Rectal smooth muscle tissue (tissue), 1 donor: Measurements from ENCODE around the gene AGBL4.

Experiments used
- H3K27ac ChIP-seq: one replicate; pipeline ENCODE4 v1.7.0; 2013; ENCODE audit warnings: low read depth, low read length, inconsistent platforms
- H3K27me3 ChIP-seq: one replicate; pipeline ENCODE4 v1.7.0; 2013; ENCODE audit warnings: low read length; ENCODE audit not compliant: control insufficient read depth, insufficient read depth
- H3K36me3 ChIP-seq: one replicate; pipeline ENCODE4 v1.7.0; 2013; ENCODE audit warnings: low read length; ENCODE audit not compliant: control insufficient read depth, insufficient read depth
- H3K4me1 ChIP-seq: one replicate; pipeline ENCODE4 v1.7.0; 2013; ENCODE audit warnings: low read length; ENCODE audit not compliant: control insufficient read depth, insufficient read depth
- H3K4me3 ChIP-seq: one replicate; pipeline ENCODE4 v1.7.0; 2013; ENCODE audit warnings: low read length
- H3K9ac ChIP-seq: one replicate; pipeline ENCODE4 v1.7.0; 2013; ENCODE audit warnings: low read length

The AGBL4 gene

GRCh38 chr1:48725341-48726046, 1298.3 kb downstream of the AGBL4 start:
- no peak overlapping the region for H3K27ac ChIP-seq
- no peaks in the 10 kb centered on the region for H3K27me3 ChIP-seq
- no peaks in the 10 kb centered on the region for H3K36me3 ChIP-seq
- H3K4me3 ChIP-seq = no peak overlapping the region
- no peaks in the 10 kb centered on the region for H3K4me1 ChIP-seq
- no peak overlapping the region for H3K9ac ChIP-seq

- H3K27me3 ChIP-seq = no peaks in the 10 kb centered on the region
- no peak overlapping the region for H3K27ac ChIP-seq
- H3K4me1 ChIP-seq = no peaks in the 10 kb centered on the region
- no peaks in the 10 kb centered on the region for H3K36me3 ChIP-seq
- H3K4me3 ChIP-seq = no peak overlapping the region
- H3K9ac ChIP-seq = no peak overlapping the region
Observed at GRCh38 chr1:48720929-48721328, 1302.8 kb downstream of the AGBL4 start.

DNA sequence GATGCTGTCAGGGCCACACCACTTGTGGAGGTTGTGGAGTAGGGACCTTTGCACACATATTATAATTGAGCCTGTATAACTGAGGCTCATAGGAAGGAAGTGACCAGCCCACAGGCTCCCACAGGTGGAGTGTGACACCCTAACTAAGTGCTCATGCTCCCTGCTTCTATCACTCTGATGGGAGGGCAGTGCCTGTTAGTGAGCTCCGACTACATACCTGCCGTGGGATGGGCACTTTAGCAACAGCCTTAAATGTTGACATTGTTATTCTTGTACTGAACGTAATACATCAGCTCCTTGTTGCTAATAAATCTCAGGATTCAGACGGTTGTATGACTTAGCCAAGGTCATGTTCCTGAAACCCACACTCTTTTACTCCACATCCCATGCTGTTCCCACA, 1305.0 kb downstream of the AGBL4 start:
- Histone ChIP-seq H3K36me3 (no peaks in the 10 kb centered on the region), H3K4me3 (no peak overlapping the region), H3K4me1 (no peaks in the 10 kb centered on the region), H3K9ac (no peak overlapping the region), H3K27ac (no peak overlapping the region), H3K27me3 (no peaks in the 10 kb centered on the region)

GRCh38 chr1:48718116-48718630, 1305.6 kb downstream of the AGBL4 start:
- H3K36me3 ChIP-seq = no peaks in the 10 kb centered on the region
- H3K27me3 ChIP-seq = no peaks in the 10 kb centered on the region
- no peak overlapping the region for H3K9ac ChIP-seq
- H3K27ac ChIP-seq = no peak overlapping the region
- no peaks in the 10 kb centered on the region for H3K4me1 ChIP-seq
- no peak overlapping the region for H3K4me3 ChIP-seq

DNA sequence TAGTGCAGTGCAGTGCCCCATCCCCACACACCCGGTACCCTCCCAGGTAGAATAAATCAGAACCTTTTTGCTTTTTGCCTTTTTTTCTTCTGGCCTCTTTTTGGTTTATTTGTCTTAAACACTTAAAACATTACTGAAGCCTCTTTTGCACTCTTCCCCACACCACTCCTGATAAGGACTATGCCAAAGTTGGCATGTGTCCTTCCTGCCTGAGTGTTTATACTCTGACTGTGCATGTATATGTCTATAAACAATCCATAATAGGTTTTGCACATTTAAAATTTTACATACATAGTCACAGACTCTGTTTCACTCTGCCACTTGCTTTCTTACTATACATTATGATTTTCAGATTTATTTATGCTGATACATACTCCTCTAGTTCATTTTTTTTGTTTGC, 1306.7 kb downstream of the AGBL4 start:
- Histone ChIP-seq H3K4me1 (no peaks in the 10 kb centered on the region), H3K36me3 (no peaks in the 10 kb centered on the region), H3K9ac (no peak overlapping the region), H3K27me3 (no peaks in the 10 kb centered on the region), H3K27ac (no peak overlapping the region), H3K4me3 (no peak overlapping the region)

DNA sequence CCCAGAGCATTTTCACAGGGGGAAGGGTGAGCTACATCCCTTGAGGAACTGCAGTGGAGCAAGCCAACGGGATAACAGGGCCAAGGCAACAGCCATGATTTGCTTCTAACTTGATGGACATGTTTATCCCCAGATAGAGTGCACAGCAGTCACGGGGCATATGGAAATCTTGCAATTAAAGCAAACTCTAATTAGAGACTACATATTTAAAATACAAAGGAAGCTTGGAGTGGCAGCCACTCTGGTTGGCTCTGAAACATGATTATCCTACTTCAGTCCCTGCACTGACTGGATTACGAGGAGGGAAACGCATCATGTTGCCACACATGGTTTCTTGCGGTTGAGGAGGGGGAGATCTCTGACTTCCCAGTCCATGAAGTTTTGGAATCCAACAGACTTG, 1307.8 kb downstream of the AGBL4 start:
- Histone ChIP-seq H3K27ac (no peak overlapping the region), H3K4me3 (no peak overlapping the region), H3K9ac (no peak overlapping the region), H3K27me3 (no peaks in the 10 kb centered on the region), H3K36me3 (no peaks in the 10 kb centered on the region), H3K4me1 (no peaks in the 10 kb centered on the region)

GRCh38 chr1:48710915-48711314, 1312.8 kb downstream of the AGBL4 start:
- Histone ChIP-seq H3K4me3 (no peak overlapping the region), H3K27me3 (no peaks in the 10 kb centered on the region), H3K27ac (no peak overlapping the region), H3K4me1 (no peaks in the 10 kb centered on the region), H3K9ac (no peak overlapping the region), H3K36me3 (no peaks in the 10 kb centered on the region)

GRCh38 chr1:48710318-48710717, 1313.4 kb downstream of the AGBL4 start:
- no peaks in the 10 kb centered on the region for H3K36me3 ChIP-seq
- no peaks in the 10 kb centered on the region for H3K27me3 ChIP-seq
- H3K9ac ChIP-seq = no peak overlapping the region
- no peak overlapping the region for H3K27ac ChIP-seq
- no peaks in the 10 kb centered on the region for H3K4me1 ChIP-seq
- H3K4me3 ChIP-seq = no peak overlapping the region

DNA sequence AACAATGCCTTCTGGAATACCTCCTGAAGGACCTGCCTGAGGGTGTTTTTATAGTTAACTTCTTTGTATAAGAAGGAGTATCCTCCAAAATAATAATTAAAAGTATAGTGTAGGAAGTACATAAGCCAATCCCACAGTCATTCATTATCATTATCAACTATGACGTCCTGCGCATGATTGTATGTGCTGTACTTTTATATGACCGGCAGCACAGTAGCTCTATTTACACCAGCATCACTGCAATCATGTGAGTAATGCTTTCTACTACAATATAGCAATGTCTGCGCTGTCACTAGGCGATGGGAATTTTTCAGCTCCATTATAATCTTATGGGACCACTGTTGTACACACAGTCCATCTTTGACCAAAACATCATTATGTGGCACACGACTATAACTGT, 1319.0 kb downstream of the AGBL4 start:
- no peaks in the 10 kb centered on the region for H3K4me1 ChIP-seq
- no peaks in the 10 kb centered on the region for H3K27me3 ChIP-seq
- no peaks in the 10 kb centered on the region for H3K36me3 ChIP-seq
- H3K9ac ChIP-seq = no peak overlapping the region
- no peak overlapping the region for H3K27ac ChIP-seq
- H3K4me3 ChIP-seq = no peak overlapping the region

DNA sequence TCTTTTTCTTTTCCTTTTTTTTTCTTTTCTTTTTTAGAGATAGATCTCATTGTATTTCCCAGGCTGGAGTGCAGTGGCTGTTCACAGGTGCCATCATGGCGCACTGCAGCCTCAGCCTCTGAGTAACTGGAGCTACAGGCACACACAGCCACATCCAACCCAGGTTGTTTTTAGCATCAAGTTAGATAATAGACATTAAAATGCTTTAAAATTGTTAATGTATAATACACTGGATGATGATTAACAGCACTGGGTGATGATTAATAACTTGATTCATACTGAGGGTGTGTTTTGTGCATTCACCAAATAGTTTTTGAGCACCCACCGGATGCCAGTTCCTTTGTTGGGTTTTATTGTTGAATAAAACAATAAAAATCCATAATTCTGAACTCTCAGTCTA, 1322.3 kb downstream of the AGBL4 start:
- H3K4me1 ChIP-seq = no peaks in the 10 kb centered on the region
- H3K27ac ChIP-seq = no peak overlapping the region
- no peaks in the 10 kb centered on the region for H3K36me3 ChIP-seq
- no peak overlapping the region for H3K9ac ChIP-seq
- no peak overlapping the region for H3K4me3 ChIP-seq
- H3K27me3 ChIP-seq = no peaks in the 10 kb centered on the region

DNA sequence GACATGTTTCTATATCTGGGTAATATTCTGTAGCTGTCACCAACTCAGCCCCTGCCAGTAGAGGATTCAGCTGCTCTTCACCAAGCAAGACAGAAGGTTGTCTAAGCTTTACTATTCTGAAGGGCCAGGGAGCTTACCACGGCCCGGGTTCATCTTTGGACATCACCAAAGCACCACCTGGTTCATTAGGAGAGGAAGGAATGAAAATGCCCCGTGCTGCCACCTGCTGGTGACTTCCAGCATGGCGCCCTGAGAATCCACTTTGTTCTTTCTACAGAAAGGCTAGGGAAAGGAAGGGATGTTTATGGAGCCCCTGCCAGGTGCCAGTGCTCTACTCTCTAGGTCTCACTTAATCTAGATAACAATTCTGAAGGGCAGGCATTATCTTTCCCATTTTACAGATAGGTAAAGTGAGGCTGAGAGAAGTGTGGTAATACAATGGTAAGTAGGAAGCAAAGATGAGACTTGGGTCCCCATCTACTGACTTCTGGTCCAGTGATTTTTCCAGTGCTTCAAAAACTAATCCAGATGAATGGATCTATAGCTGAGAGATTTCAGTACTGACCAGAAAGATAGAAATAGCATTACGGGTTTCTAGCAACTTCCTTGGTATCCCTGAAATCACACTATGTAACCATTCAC, 1326.6 kb downstream of the AGBL4 start:
- Histone ChIP-seq H3K4me1 (no peaks in the 10 kb centered on the region), H3K9ac (no peak overlapping the region), H3K4me3 (no peak overlapping the region), H3K27me3 (no peaks in the 10 kb centered on the region), H3K27ac (no peak overlapping the region), H3K36me3 (no peaks in the 10 kb centered on the region)

GRCh38 chr1:48695161-48695560, 1328.6 kb downstream of the AGBL4 start:
- H3K4me1 ChIP-seq = no peaks in the 10 kb centered on the region
- H3K27ac ChIP-seq = no peak overlapping the region
- H3K4me3 ChIP-seq = no peak overlapping the region
- H3K9ac ChIP-seq = no peak overlapping the region
- H3K36me3 ChIP-seq = no peaks in the 10 kb centered on the region
- no peaks in the 10 kb centered on the region for H3K27me3 ChIP-seq
